ENCODE results near the gene TGFBI.

Gene TGFBI

GRCh38 chr5:136028782-136029742, at the start of gene TGFBI:
TGFBI (plus strand) TSS chr5:136028988; CDS start chr5:136029056, 68 bp downstream.
- DNase-seq (ENCODE audit: low read depth in 2 of 3, low spot score in 2 of 3): no peak

- DNase-seq (ENCODE audit: low read depth in 2 of 3, low spot score in 2 of 3): no peak
Observed at GRCh38 chr5:135978993-135979392, 49.8 kb upstream of the TGFBI start.

- DNase-seq (ENCODE audit: low read depth in 2 of 3, low spot score in 2 of 3): no peak
Observed at GRCh38 chr5:135979510-135979909, 49.3 kb upstream of the TGFBI start.

GRCh38 chr5:135980620-135981019, 48.2 kb upstream of the TGFBI start:
- no peak for DNase-seq (ENCODE audit: low read depth in 2 of 3, low spot score in 2 of 3)

- DNase-seq (ENCODE audit: low read depth in 2 of 3, low spot score in 2 of 3): no peak
Observed at GRCh38 chr5:135985951-135986350, 42.8 kb upstream of the TGFBI start.

GRCh38 chr5:135986401-135986800, 42.4 kb upstream of the TGFBI start:
- no peak for DNase-seq (ENCODE audit: low read depth in 2 of 3, low spot score in 2 of 3)

- no peak for DNase-seq (ENCODE audit: low read depth in 2 of 3, low spot score in 2 of 3)
Observed at GRCh38 chr5:135986891-135987401, 41.8 kb upstream of the TGFBI start.

- DNase-seq (ENCODE audit: low read depth in 2 of 3, low spot score in 2 of 3): no peak
Observed at GRCh38 chr5:135988546-135988945, 40.2 kb upstream of the TGFBI start.

- no peak for DNase-seq (ENCODE audit: low read depth in 2 of 3, low spot score in 2 of 3)
Observed at GRCh38 chr5:135989686-135990085, 39.1 kb upstream of the TGFBI start.

GRCh38 chr5:135990528-135991255, 38.1 kb upstream of the TGFBI start:
- no peak for DNase-seq (ENCODE audit: low read depth in 2 of 3, low spot score in 2 of 3)

GRCh38 chr5:135991429-135991828, 37.4 kb upstream of the TGFBI start:
- DNase-seq (ENCODE audit: low read depth in 2 of 3, low spot score in 2 of 3): no peak

GRCh38 chr5:135993335-135993879, 35.4 kb upstream of the TGFBI start:
- no peak for DNase-seq (ENCODE audit: low read depth in 2 of 3, low spot score in 2 of 3)

- no peak for DNase-seq (ENCODE audit: low read depth in 2 of 3, low spot score in 2 of 3)
Observed at GRCh38 chr5:135993880-135994636, 34.7 kb upstream of the TGFBI start.

GRCh38 chr5:135995976-135996375, 32.8 kb upstream of the TGFBI start:
- no peak for DNase-seq (ENCODE audit: low read depth in 2 of 3, low spot score in 2 of 3)

- no peak for DNase-seq (ENCODE audit: low read depth in 2 of 3, low spot score in 2 of 3)
Observed at GRCh38 chr5:135996611-135997010, 32.2 kb upstream of the TGFBI start.

GRCh38 chr5:135997673-135998335, 31.0 kb upstream of the TGFBI start:
- DNase-seq (ENCODE audit: low read depth in 2 of 3, low spot score in 2 of 3): no peak

- DNase-seq (ENCODE audit: low read depth in 2 of 3, low spot score in 2 of 3): no peak
Observed at GRCh38 chr5:135998889-135999288, 29.9 kb upstream of the TGFBI start.

- DNase-seq (ENCODE audit: low read depth in 2 of 3, low spot score in 2 of 3): no peak
Observed at GRCh38 chr5:135999406-136000139, 29.2 kb upstream of the TGFBI start.

- DNase-seq (ENCODE audit: low read depth in 2 of 3, low spot score in 2 of 3): no peak
Observed at GRCh38 chr5:136000147-136000546, 28.6 kb upstream of the TGFBI start.

GRCh38 chr5:136000932-136001331, 27.9 kb upstream of the TGFBI start:
- no peak for DNase-seq (ENCODE audit: low read depth in 2 of 3, low spot score in 2 of 3)

Data from activated CD8-positive, alpha-beta memory T cell treated with anti-CD3 and anti-CD28 coated beads for 48 hours (primary cell).